Fibroblast of lung (primary cell): Measurements from ENCODE around the gene SETDB1. TPM values are rescaled to one million over a fixed set of nuclear protein-coding genes. Genes with fewer than 3 reads are reported as not detected.

Experiments
- DNase-seq, 2 donors: peaks; one replicate each; pipeline versions ENCODE4 v3.0.0 to v3.0.0-alpha.2; 2010; ENCODE audit warnings: low read depth in 2 of 2
- H2AFZ ChIP-seq: 2 replicates; pipeline ENCODE4 v1.5.1; 2012; ENCODE audit warnings: low read length, control low read depth, inconsistent platforms
- H3K27ac ChIP-seq: 2 replicates; pipeline ENCODE4 v1.5.1; 2011; ENCODE audit warnings: low read length, control low read depth; ENCODE audit not compliant: insufficient read depth
- H3K27me3 ChIP-seq: 2 replicates; pipeline ENCODE4 v1.5.1; 2011; ENCODE audit warnings: mild to moderate bottlenecking, low read length; ENCODE audit not compliant: control insufficient read depth, insufficient read depth
- H3K36me3 ChIP-seq: 2 replicates; pipeline ENCODE4 v1.5.1; 2011; ENCODE audit warnings: low read length; ENCODE audit not compliant: control insufficient read depth, insufficient read depth
- H3K4me1 ChIP-seq: 2 replicates; pipeline ENCODE4 v1.5.1; 2011; ENCODE audit warnings: low read length; ENCODE audit not compliant: control insufficient read depth, insufficient read depth; ENCODE audit errors: extremely low read depth
- H3K4me2 ChIP-seq: 2 replicates; pipeline ENCODE4 v1.5.1; 2011; ENCODE audit warnings: low read length, control low read depth; ENCODE audit not compliant: insufficient read depth; ENCODE audit errors: extremely low read depth
- H3K4me3 ChIP-seq, 4 experiments: fragments of 200-600 bp in 1 of 4; sonication (generic) in 1 of 4; replicated peaks in 1 of 4; 2 replicates each; pipeline ENCODE4 v1.5.1; 2011 to 2016; ENCODE audit warnings: low read length in 4 of 4, low read depth in 3 of 4, mild to moderate bottlenecking in 3 of 4, control low read depth in 2 of 4, inconsistent platforms in 1 of 4, mixed read lengths in 1 of 4; ENCODE audit not compliant: insufficient read depth in 1 of 4; ENCODE audit errors: control extremely low read depth in 1 of 4
- H3K79me2 ChIP-seq: 2 replicates; pipeline ENCODE4 v1.5.1; 2012; ENCODE audit warnings: mild to moderate bottlenecking, low read length, inconsistent platforms; ENCODE audit not compliant: control insufficient read depth, insufficient read depth
- H3K9ac ChIP-seq: 2 replicates; pipeline ENCODE4 v1.5.1; 2011; ENCODE audit warnings: mild to moderate bottlenecking, low read length, control low read depth; ENCODE audit not compliant: insufficient read depth
- H3K9me3 ChIP-seq: 2 replicates; pipeline ENCODE4 v1.5.1; 2012; ENCODE audit warnings: low read depth, low read length; ENCODE audit not compliant: control insufficient read depth, insufficient read depth
- H4K20me1 ChIP-seq: 2 replicates; pipeline ENCODE4 v1.5.1; 2011; ENCODE audit warnings: low read length; ENCODE audit not compliant: control insufficient read depth, insufficient read depth; ENCODE audit errors: extremely low read depth
- EZH2 ChIP-seq: IDR thresholded peaks from 2 replicates; pipeline ENCODE4 v1.5.1; 2012; ENCODE audit warnings: low read length, control low read depth, mild to moderate bottlenecking; ENCODE audit errors: missing control alignments
- polyA plus RNA-seq, 2 donors: library from polyadenylated mRNA; depleted of rRNA in 1 of 2; stranded (reverse) in 1 of 2; unstranded in 1 of 2; fragments of >200 nt; gene quantifications; 2 replicates each; pipeline ENCODE4 v1.2.1, GENCODE V29; 2011 to 2012; ENCODE audit warnings: missing spikeins in 1 of 2
- total RNA-seq: library from RNA; depleted of rRNA; stranded (reverse); fragments of >200 nt; gene quantifications from 2 replicates; pipeline ENCODE4 v1.2.1, GENCODE V29; 2014
- TF ChIP-seq, protein P1 (sequence below), 2 donors: IDR thresholded peaks in 1 of 2; conservative IDR thresholded peaks in 1 of 2; 1 replicate in 1 of 2; 2 replicates in 1 of 2; pipeline ENCODE4 v1.5.1; 2011 to 2012; ENCODE audit warnings: low read length in 2 of 2, control low read depth in 1 of 2, inconsistent platforms in 1 of 2, low read depth in 1 of 2, mild to moderate bottlenecking in 1 of 2

The SETDB1 gene
- total and polyA plus RNA-seq, 2 donors (not counting 1 experiment from before 2014, with no cell fraction given), result 27.0 to 30.7 TPM

DNA sequence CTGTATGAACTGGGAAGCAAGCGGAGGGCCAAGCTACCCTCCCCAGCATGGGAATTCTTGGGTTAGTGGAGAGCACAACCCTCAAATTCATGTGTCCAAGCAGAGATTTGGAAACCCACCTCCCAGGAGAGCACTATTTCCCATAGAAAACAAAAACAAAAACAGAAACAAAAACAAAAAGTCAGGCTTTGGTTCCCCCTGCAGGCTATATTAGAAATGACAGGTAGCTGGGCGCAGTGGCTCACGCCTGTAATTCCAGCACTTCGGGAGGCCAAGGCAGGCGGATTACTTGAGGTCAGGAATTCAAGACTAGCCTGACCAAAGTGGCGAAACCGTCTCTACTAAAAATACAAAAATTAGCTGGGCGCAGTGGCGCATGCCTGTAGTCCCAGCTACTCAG, 69.7 kb downstream of the SETDB1 start:
- no peak overlapping the region for H3K27ac ChIP-seq
- no peaks in the 10 kb centered on the region for H3K79me2 ChIP-seq
- DNase-seq, result peak in 1 of 2 donors; percentile 49
- peak overlapping the region; percentile 55 for H2AFZ ChIP-seq
- no peaks in the 10 kb centered on the region for H3K9me3 ChIP-seq
- H3K4me1 ChIP-seq, result no peaks in the 10 kb centered on the region
- no peak overlapping the region for H3K4me2 ChIP-seq
- H3K4me3 ChIP-seq, result no peak overlapping the region
- H3K9ac ChIP-seq, result no peak overlapping the region
- no peaks in the 10 kb centered on the region for H3K27me3 ChIP-seq
- H4K20me1 ChIP-seq, result no peaks in the 10 kb centered on the region
- TF ChIP-seq, protein P1, sequence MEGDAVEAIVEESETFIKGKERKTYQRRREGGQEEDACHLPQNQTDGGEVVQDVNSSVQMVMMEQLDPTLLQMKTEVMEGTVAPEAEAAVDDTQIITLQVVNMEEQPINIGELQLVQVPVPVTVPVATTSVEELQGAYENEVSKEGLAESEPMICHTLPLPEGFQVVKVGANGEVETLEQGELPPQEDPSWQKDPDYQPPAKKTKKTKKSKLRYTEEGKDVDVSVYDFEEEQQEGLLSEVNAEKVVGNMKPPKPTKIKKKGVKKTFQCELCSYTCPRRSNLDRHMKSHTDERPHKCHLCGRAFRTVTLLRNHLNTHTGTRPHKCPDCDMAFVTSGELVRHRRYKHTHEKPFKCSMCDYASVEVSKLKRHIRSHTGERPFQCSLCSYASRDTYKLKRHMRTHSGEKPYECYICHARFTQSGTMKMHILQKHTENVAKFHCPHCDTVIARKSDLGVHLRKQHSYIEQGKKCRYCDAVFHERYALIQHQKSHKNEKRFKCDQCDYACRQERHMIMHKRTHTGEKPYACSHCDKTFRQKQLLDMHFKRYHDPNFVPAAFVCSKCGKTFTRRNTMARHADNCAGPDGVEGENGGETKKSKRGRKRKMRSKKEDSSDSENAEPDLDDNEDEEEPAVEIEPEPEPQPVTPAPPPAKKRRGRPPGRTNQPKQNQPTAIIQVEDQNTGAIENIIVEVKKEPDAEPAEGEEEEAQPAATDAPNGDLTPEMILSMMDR (conservative IDR thresholded peaks at IDR 0.05 in 1 of 2, IDR thresholded peaks at IDR 0.05 in 1 of 2; ENCODE audit: low read depth in 1 of 2, low read length in 2 of 2), result peak; percentile 53 to 69
- no peak for TF ChIP-seq EZH2
- H3K36me3 ChIP-seq, result peaks cover 2% of the 10 kb centered on the region

DNA sequence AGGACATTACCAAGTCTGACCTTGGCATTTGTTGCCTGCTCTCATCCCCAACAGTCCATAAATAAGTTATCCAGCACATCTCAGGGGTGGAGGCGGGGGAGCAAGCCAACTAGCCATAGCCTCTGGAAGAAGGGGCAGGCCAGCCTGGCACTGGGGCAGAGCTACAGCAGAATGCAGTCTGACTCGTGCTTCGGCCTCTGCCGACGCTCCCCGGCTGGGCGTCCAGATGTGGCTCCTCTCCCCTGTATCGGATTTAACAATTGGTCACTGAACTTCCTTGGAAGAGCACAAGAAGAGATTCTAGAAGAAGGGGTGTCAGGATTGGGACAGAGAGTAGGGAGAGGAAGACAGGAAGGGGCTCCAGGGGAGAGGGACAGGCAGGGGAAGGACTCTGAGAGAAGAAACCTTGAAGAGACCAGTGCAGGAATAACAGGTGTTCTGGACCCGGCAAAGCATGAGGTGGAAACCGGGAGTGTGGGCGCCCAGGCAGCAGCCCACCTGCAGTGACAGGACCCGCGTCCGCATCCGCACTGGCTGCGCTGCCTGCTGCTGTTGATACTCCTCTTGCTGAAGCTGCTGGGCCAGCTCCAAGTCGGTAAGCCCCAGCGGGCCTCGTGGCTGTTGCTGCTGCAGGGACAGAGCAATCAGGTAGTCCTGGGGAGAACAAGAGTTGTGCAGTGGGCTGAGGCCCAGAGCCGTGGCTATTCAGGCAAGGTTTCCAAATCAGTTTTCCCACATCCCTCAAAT, 71.1 kb downstream of the SETDB1 start:
- Histone ChIP-seq H3K27me3 (no peaks in the 10 kb centered on the region), H3K27ac (no peak overlapping the region), H3K9ac (no peak overlapping the region), H3K4me3 (no peak overlapping the region), H3K4me1 (no peaks in the 10 kb centered on the region), H3K79me2 (no peaks in the 10 kb centered on the region), H4K20me1 (no peaks in the 10 kb centered on the region), H3K9me3 (no peaks in the 10 kb centered on the region), H3K36me3 (peaks cover 5% of the 10 kb centered on the region), H3K4me2 (no peak overlapping the region), H2AFZ (no peak overlapping the region)
- TF ChIP-seq, protein P1 (conservative IDR thresholded peaks at IDR 0.05 in 1 of 2, IDR thresholded peaks at IDR 0.05 in 1 of 2; ENCODE audit: low read depth in 1 of 2, low read length in 2 of 2), result no peak
- TF ChIP-seq EZH2, result no peak
- DNase-seq, result no peak

DNA sequence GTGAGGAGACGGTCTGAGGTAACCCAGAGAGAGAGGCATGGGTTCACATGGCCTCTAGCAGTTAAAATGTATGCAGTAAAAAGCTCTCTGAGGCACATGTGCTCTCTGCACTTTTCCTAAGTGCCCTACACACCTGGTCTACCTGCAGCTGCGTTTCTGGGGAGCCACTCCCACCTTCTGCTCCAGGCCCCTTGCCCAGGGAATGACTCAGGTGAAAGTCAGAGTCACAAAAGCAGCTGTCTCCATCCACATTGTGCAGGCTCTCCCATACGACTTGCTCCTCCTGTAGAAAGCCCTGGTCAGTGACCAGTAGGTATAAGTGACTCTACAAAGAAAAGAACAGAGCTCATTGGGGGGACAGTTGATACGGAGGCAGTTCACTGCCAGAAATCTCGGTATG, 71.8 kb downstream of the SETDB1 start:
- TF ChIP-seq, protein P1 (conservative IDR thresholded peaks at IDR 0.05 in 1 of 2, IDR thresholded peaks at IDR 0.05 in 1 of 2; ENCODE audit: low read depth in 1 of 2, low read length in 2 of 2), result no peak
- no peak for TF ChIP-seq EZH2
- Histone ChIP-seq H3K4me1 (no peaks in the 10 kb centered on the region), H3K9ac (no peak overlapping the region), H3K36me3 (peaks cover 5% of the 10 kb centered on the region), H4K20me1 (no peaks in the 10 kb centered on the region), H3K4me3 (no peak overlapping the region), H2AFZ (no peak overlapping the region), H3K9me3 (no peaks in the 10 kb centered on the region), H3K79me2 (no peaks in the 10 kb centered on the region), H3K27ac (no peak overlapping the region), H3K4me2 (no peak overlapping the region), H3K27me3 (no peaks in the 10 kb centered on the region)
- no peak for DNase-seq
